Measurements from ENCODE around the gene PER2. TPM values are rescaled to one million over a fixed set of nuclear protein-coding genes. Genes with fewer than 3 reads are reported as not detected.

PER2 gene
- total and polyA plus RNA-seq, 9 of the 15 experiments (the other 6 are each of a cell fraction or from before 2014, with no cell fraction given): 1.1 to 10.3 (median 2.9) TPM

DNA sequence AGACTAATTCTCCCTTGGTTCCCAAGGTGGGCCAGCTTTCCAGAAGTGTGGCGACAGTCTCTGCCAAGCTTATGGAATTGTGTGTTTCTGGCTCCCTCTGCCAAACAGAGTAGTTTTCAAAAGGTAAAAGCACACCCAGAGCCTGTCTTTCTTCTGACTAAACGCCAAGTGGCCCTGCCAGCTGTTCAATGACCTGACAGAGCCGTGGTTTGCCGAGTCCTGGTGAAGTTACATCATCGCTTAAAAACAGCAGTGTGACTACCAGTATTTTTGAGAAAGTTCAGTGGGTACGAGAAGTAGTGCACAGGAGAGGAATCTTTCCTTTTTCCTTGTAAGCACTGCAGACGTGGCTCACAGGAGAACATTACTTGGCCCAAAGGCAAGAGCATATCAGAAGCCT lies 1.9 kb downstream of the PER2 start:
- no peak overlapping the region for H3K27ac ChIP-seq (ENCODE audit: extremely low read depth, low read depth, low read length)

DNA sequence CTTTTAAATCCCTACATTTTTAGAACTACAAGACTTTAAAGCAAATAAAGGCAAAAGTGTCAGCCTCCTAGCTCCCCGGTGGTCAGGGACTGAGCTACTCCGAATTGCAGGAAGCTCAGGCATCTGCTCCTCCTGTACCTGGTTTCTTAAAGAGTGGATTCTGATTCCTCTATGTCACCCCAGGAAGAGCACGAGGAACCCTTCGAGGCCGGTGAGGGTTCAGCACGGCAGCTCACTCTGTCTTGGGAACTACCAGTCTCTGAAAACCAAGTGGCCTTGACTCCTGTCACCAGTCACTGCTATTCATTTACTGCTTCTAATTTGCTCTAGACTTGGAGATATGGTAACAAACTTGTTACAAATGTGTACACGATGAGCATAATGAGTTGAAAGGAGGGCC lies 2.3 kb downstream of the PER2 start:
- no peak for FAIRE-seq
- ChIA-PET CTCF (ENCODE audit: low intra/inter-chr PET ratio) (no interaction called here), POLR2A (interaction anchor here (0.5 to 1.4 kb wide), 2 partner anchors 25 to 411 kb away, joined by 3 to 4 read pairs; no protein-coding TSS in a partner anchor)
- Histone ChIP-seq H4K20me1 (replicated peaks; ENCODE audit: control insufficient read depth, insufficient read depth, low read length) (no peaks in the 10 kb centered on the region; the same call in 1 of the 2 replicates), H3K79me2 (ENCODE audit: control insufficient read depth, insufficient read depth, low read length) (peaks cover 52% of the 10 kb centered on the region), H3K9me1 (ENCODE audit: control insufficient read depth, insufficient read depth, low read length) (peaks cover 5% of the 10 kb centered on the region), H3K27me3 (ENCODE audit: control insufficient read depth in 2 of 2, insufficient read depth in 2 of 2, low read length in 2 of 2) (no peaks in the 10 kb centered on the region; a peak in 1 of 5 replicates), H3K4me1 (replicated peaks in 1 of 2; ENCODE audit: control insufficient read depth in 2 of 2, insufficient read depth in 2 of 2, low read length in 2 of 2) (peaks cover 3 to 44% of the 10 kb centered on the region in 2 experiments; a peak in 4 of 5 replicates), H3K9me3 (replicated peaks; ENCODE audit: control insufficient read depth, insufficient read depth, low read depth, low read length) (no peaks in the 10 kb centered on the region), H2AFZ (ENCODE audit: low read depth, low read length) (no peak overlapping the region), H3K4me2 (ENCODE audit: insufficient read depth, low read length) (no peak overlapping the region), H3K9ac (ENCODE audit: insufficient read depth in 1 of 2, low read depth in 2 of 2, low read length in 2 of 2) (no peak overlapping the region), H3K27ac (ENCODE audit: extremely low read depth, low read depth, low read length) (no peak overlapping the region), H3K4me3 (no peak overlapping the region), H3K36me3 (ENCODE audit: control insufficient read depth, insufficient read depth, low read length) (peaks cover 5% of the 10 kb centered on the region; the same call in 1 of the 3 replicates)
- in situ Hi-C loops (cut with MboI): no loop called here
- intact Hi-C loops (cut with micrococcal nuclease): no loop called here
- TF ChIP-seq, protein P1, sequence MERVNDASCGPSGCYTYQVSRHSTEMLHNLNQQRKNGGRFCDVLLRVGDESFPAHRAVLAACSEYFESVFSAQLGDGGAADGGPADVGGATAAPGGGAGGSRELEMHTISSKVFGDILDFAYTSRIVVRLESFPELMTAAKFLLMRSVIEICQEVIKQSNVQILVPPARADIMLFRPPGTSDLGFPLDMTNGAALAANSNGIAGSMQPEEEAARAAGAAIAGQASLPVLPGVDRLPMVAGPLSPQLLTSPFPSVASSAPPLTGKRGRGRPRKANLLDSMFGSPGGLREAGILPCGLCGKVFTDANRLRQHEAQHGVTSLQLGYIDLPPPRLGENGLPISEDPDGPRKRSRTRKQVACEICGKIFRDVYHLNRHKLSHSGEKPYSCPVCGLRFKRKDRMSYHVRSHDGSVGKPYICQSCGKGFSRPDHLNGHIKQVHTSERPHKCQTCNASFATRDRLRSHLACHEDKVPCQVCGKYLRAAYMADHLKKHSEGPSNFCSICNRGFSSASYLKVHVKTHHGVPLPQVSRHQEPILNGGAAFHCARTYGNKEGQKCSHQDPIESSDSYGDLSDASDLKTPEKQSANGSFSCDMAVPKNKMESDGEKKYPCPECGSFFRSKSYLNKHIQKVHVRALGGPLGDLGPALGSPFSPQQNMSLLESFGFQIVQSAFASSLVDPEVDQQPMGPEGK (CRISPR knock-in tag; IDR thresholded peaks at IDR 0.05; ENCODE audit: borderline replicate concordance): no peak
- TF ChIP-seq GATA2 (CRISPR knock-in tag; IDR thresholded peaks at IDR 0.05): no peak
- no peak for TF ChIP-seq CREM (IDR thresholded peaks at IDR 0.05; ENCODE audit: low read depth)
- DNase-seq (ENCODE audit: extremely low read depth in 1 of 4, low spot score in 3 of 4): no peak
- BruUV-seq (replicated peaks): no TSS peak
- 58% methylated on average over 6 of the region's 7 CpGs for WGBS (ENCODE audit: insufficient coverage, low coverage, missing lambda C conversion rate)
- no peak for ATAC-seq

More for the DNA sequence above, 1.9 kb downstream of the PER2 start:
- POLR2A ChIA-PET: interaction anchor here (0.5 to 1.4 kb wide), 2 partner anchors 26 to 412 kb away, joined by 3 to 4 read pairs; no protein-coding TSS in a partner anchor
- BruUV-seq (replicated peaks): TSS peak; percentile 53
- intact Hi-C loops (cut with micrococcal nuclease) (no loop called here), in situ Hi-C loops (cut with MboI) (no loop called here)
- no peaks in the 10 kb centered on the region; the same call in 1 of the 2 replicates for H4K20me1 ChIP-seq (replicated peaks; ENCODE audit: control insufficient read depth, insufficient read depth, low read length)
- H3K4me1 ChIP-seq (replicated peaks in 1 of 2; ENCODE audit: control insufficient read depth in 2 of 2, insufficient read depth in 2 of 2, low read length in 2 of 2): peaks cover 3 to 45% of the 10 kb centered on the region in 2 experiments; a peak in 4 of 5 replicates
- H3K9me1 ChIP-seq (ENCODE audit: control insufficient read depth, insufficient read depth, low read length): peaks cover 5% of the 10 kb centered on the region
- no peaks in the 10 kb centered on the region; a peak in 1 of 5 replicates for H3K27me3 ChIP-seq (ENCODE audit: control insufficient read depth in 2 of 2, insufficient read depth in 2 of 2, low read length in 2 of 2)
- H3K4me2 ChIP-seq (ENCODE audit: insufficient read depth, low read length): no peak overlapping the region
- no peak for ATAC-seq
- peak; percentile 19 for FAIRE-seq
- TF ChIP-seq CBX2 (IDR thresholded peaks at IDR 0.05; ENCODE audit: insufficient read depth, low read length, poor library complexity, severe bottlenecking): no peak
- TF ChIP-seq, protein P2, sequence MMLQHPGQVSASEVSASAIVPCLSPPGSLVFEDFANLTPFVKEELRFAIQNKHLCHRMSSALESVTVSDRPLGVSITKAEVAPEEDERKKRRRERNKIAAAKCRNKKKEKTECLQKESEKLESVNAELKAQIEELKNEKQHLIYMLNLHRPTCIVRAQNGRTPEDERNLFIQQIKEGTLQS (IDR thresholded peaks at IDR 0.05): peak; percentile 30; the same call in 1 of the 2 replicates
- TF ChIP-seq, protein P2 (CRISPR knock-in tag; conservative IDR thresholded peaks at IDR 0.05): no peak
- CTCF ChIA-PET (ENCODE audit: low intra/inter-chr PET ratio): no interaction called here
- no peak overlapping the region for H3K9ac ChIP-seq (ENCODE audit: insufficient read depth in 1 of 2, low read depth in 2 of 2, low read length in 2 of 2)
- H2AFZ ChIP-seq (ENCODE audit: low read depth, low read length): no peak overlapping the region
- no peak overlapping the region for H3K4me3 ChIP-seq
- no peak for DNase-seq (ENCODE audit: extremely low read depth in 1 of 4, low spot score in 3 of 4)
- H3K9me3 ChIP-seq (replicated peaks; ENCODE audit: control insufficient read depth, insufficient read depth, low read depth, low read length): no peaks in the 10 kb centered on the region
- peaks cover 52% of the 10 kb centered on the region for H3K79me2 ChIP-seq (ENCODE audit: control insufficient read depth, insufficient read depth, low read length)
- 90% methylated on average over 7 of the region's 7 CpGs for WGBS (ENCODE audit: insufficient coverage, low coverage, missing lambda C conversion rate)
- peaks cover 5% of the 10 kb centered on the region; the same call in 1 of the 3 replicates for H3K36me3 ChIP-seq (ENCODE audit: control insufficient read depth, insufficient read depth, low read length)

All from K562 (cell line).